GM18505 (cell line): ENCODE results near the gene KRTAP5-4.

Experiments
- ATAC-seq: cut with Tn5 transposase; IDR thresholded peaks from one replicate; pipeline ENCODE4 v1.9.1; 2021; ENCODE audit not compliant: unreplicated experiment
- POLR2A ChIP-seq: IDR thresholded peaks from 4 replicates; pipeline ENCODE4 v1.6.1; 2011; ENCODE audit warnings: borderline replicate concordance; ENCODE audit not compliant: insufficient read depth, insufficient read length; ENCODE audit errors: extremely low read depth

Gene KRTAP5-4

DNA sequence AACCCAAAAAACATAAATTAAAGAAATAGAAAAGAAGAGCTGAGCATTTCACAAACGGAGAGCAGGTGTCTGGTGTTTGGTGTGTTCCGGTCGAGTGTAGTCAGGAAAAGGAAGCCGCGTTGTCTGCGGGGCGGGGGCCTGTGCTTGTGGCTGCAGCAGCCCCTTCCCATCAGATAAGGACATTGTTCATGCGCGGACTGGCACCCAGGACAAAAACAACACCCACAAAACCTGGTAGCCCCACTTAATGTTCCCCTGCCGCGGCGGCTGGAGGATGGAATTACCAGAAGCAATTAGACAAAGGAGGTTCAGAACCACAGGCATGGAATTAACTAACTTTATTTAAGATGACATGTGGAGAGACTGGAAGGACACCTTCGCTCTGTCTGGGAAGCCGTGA, 37.6 kb upstream of the KRTAP5-4 start:
- no peak for TF ChIP-seq POLR2A
- ATAC-seq = no peak

DNA sequence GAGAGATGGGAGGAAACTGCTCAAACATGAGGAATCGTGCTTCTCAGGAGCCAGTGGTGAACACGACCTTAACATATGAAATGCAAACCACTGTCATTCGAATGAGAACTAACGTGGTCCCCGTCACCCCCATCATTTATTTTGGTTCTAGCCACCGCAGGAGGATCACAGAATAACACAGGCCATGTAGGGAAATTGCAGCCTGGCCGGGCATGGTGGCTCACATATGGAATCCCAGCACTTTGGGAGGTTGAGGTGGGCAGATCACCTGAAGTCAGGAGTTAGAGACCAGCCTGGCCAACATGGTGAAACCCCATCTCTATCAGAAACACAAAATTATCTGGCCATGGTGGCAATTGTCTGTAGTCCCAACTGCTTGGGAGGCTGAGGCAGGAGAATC, 34.7 kb upstream of the KRTAP5-4 start:
- no peak for TF ChIP-seq POLR2A
- ATAC-seq = no peak

DNA sequence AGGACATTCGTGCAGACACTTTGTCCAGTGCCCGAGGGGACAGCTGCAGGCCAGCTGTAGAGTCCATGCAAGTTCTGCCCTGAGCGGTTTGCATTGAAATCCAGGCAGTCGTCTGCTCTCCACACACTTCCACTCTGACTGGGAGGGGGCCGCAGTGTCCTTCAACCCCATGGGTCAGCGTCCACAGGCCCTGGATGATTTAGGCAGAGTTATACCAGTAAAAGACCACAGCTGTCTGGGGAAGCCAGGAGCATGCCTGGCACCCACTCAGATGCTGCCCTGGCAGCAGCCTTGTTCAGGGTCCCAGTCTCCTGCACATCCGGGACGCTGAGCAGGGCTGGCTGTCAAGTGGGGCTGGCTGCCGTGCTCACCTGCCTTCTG, 34.1 kb upstream of the KRTAP5-4 start:
- no peak for ATAC-seq
- no peak for TF ChIP-seq POLR2A

- no peak for TF ChIP-seq POLR2A
- no peak for ATAC-seq
These were observed 33.5 kb upstream of the KRTAP5-4 start for GRCh38 chr11:1655168-1656060.

DNA sequence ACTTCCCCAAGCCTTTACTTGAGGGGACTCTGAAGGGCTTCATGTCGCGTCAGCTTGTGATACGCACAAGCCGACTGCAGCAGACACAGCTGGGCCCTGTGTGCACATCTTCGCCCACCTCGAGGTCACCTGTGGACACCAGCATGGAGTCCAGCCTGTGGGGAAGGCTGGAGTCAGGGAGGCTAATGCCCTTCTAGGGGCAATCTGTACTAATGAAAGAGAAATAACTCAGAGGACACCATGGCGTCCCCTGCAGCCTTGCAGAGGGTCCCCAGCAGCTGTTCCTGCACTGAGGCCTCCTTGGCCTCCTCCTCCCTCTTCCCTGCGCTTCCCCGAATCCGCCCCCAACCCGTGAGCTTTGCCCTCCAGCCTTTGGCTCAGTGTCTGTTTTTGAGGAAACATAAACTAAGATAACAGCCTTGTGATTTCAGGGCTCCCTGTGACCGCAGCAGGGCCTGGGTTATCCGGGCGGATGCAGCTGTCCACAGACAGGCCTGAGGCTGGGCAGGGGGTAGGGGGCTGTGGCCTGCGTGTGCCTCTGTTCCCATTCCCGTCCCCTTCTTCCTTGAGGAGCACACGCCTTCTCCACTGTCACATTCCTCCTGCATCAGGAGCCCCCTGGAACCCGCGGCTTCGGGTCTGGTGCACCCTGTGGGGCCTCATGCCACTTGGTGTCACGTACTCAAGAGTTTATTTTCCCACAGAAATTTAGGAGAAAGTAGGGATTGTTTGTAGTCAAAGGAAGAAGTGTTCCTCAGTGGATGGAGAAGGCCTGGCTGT, 32.6 kb upstream of the KRTAP5-4 start:
- no peak for TF ChIP-seq POLR2A
- ATAC-seq = no peak

GRCh38 chr11:1653541-1654387, 31.8 kb upstream of the KRTAP5-4 start:
- no peak for TF ChIP-seq POLR2A
- no peak for ATAC-seq

DNA sequence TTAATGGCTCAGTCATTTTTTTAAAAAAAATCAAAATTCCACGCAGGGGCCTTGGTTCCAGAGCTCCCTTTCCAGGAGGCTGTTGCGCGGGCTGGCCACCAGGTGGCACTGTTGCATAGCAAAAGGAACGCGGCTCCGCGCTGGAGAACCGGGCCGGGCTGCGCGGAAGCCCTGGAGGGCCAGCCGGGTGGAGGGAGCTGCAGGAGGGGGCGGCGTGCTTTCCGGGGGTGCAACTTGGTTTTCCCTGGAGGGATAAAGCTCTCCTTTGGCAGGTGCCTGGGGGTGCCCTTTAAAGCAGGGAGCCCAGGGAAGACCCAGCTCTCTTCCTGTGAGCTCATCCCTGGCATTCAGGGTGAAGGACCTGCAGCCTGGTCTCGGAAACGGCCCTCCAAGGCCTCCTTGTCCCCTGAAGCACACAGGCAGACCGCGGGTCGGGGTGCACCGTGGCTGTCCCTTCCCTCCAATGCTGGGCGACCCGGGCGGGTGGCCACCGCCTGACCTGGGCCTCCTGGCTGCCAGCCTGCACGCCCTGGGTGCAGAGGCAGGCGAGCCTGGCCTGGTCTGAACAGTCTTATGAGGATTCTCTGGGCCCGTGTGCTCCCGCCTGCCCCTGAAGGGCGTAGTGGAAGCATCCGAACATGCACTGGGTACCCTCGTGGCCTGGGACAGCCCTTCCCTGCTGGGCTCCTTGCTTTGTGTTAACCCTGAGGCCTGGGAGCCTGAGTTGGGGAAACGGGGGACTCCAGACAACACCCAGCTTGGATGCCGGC, 31.0 kb upstream of the KRTAP5-4 start:
- TF ChIP-seq POLR2A = no peak
- peak; percentile 59 for ATAC-seq

DNA sequence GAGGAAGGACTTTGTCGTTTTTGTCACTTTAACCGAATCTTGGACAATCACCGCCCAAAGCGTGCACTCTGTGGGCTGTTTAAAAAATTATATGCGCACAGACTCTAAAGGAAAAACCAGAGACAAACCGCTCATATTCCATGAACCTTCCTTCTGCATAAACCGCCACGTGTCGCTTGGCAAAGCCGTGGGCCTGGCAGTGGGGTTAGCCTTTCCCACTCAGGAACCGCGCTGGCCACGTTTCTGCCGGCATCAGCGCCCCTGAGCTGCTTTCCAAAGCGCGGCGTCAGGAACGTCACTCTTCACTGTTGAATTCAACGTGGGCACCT, 30.5 kb upstream of the KRTAP5-4 start:
- no peak for ATAC-seq

DNA sequence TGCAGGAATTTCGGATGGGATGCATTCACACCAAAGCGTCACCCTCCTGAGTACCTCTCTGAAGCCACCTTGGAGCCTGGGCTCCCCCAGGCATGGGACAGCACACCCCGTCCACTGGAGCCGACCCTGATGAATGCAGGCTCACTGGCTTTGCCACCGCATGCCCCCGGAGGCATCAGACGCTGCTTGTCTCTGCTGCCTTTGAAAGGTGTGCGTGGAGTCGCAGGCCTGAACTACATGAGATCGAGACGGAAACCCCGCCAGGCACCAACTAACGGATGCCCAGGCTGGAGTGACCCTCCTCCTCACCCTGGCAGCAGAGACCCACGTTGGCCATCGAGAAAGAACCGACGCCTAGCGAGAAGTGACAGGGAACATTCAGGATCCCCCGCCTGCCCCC, 30.1 kb upstream of the KRTAP5-4 start:
- ATAC-seq = no peak
- no peak for TF ChIP-seq POLR2A

More for the DNA sequence above, 30.5 kb upstream of the KRTAP5-4 start:
- TF ChIP-seq POLR2A = no peak

DNA sequence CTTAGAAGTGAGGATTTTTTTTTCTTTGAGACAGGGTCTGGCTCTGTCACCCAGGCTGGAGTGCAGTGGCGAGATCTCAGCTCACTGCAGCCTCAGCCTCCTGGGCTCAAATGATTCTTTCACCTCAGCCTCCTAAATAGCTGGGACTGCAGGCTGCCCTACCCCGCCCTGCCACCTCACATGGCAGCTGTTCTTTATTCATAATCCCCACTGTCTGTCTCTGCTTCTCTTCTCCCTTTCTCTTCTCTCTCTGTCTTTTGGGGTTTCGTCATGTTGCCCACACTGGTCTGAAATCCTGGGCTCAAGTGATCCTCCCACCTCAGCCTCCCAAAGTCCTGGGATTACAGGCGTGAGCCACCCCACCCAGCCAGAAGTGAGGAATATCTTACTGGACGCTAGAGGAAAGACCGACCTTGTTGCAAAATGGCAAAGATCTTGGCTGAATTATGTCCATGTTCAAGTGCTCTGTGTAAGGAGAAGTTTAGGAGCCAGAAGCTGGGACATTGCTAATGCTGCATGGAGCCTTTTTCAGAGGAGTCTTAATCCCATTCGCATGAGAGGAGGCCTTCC, 29.6 kb upstream of the KRTAP5-4 start:
- ATAC-seq = no peak
- no peak for TF ChIP-seq POLR2A

GRCh38 chr11:1650918-1651262, 29.0 kb upstream of the KRTAP5-4 start:
- ATAC-seq = no peak
- no peak for TF ChIP-seq POLR2A

DNA sequence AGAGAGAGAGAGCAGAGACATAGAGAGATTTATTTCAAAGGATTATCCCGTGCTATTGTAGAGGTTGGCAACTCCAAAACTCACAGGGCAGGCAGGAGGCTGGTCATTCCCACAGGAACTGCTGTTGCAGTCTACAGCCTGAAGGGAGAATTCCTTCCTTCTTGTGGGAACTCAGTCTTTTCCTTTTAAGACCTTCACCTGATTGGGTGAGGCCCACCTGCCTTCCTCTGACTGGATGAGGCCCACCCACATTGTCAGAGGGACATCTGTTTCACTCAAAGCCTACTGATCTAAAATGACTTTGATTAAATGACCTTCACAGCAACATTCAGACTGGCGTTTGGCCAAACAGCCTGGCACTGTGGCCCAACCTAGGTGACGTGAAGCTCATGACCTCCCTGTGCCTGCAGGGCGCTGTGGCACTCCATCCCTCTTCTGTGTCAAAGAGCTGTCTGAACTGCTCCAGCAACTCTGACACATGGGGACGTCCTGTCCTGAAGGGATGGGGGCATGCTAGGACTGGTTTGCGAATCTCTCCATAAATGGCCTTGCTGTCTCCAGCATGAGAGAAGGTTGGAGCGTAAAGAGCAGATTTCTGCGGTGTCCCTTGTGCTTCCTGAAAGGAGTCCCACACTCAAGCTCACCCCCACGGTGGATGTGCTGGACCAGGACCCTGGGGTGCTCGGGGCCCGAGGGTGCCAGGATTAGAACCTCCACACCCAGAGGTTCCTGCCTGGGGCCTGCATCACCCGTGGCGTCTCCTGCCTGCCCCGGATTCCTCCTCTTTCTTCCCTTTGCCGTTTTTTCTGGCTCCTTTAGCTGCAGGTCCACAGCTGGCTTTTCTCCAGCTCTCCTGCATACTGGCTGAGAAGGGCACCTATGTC, 28.3 kb upstream of the KRTAP5-4 start:
- TF ChIP-seq POLR2A = no peak

GRCh38 chr11:1648653-1649420, 26.9 kb upstream of the KRTAP5-4 start:
- no peak for TF ChIP-seq POLR2A
- ATAC-seq = no peak

More for the DNA sequence above, 28.3 kb upstream of the KRTAP5-4 start:
- ATAC-seq = no peak
